HG02642 (cell line): ENCODE measurements around the gene HRH2.
"Not testable (repeated sequence)": the region's sequence is repeated elsewhere in the genome, so short reads cannot be mapped to it uniquely, and the experiment has no call there.

ENCODE experiments used
- ATAC-seq: cut with Tn5 transposase; IDR thresholded peaks from one replicate; pipeline ENCODE4 v1.9.1; 2021; ENCODE audit warnings: mild to moderate bottlenecking; ENCODE audit not compliant: unreplicated experiment, poor library complexity

Gene HRH2

DNA sequence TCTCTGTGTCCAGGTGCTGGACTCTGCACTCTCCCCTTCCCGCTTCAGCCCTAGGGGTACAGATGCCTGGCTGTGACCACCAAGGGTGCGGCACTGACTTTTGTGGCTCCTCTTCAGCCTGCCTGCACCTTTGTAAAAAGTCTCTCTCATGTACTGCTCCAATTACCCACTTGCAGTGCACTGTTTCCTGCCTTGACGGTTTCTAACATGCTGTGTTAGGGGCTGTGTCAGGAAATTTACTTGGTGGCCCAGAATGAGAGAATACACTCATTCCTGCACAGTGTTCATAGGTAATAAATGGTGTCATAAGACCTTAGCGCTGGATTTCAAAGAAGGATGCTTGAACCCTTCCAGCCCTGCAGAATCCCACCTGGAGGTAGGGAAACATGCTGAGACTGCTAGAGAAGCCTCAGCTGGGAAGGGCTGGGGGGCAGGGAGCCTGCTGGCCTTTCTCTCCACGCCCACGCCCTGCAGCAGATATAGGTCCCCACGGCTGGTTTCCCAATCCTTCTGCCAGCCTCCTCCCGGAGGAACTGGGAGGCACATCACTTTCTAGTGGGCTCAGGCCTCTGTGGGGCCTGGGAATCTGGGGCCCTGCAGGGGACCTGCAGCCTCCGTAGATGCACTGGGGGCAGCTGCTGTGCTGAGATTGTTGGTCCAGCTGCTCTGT lies 17.6 kb upstream of the HRH2 start:
- no peak for ATAC-seq

DNA sequence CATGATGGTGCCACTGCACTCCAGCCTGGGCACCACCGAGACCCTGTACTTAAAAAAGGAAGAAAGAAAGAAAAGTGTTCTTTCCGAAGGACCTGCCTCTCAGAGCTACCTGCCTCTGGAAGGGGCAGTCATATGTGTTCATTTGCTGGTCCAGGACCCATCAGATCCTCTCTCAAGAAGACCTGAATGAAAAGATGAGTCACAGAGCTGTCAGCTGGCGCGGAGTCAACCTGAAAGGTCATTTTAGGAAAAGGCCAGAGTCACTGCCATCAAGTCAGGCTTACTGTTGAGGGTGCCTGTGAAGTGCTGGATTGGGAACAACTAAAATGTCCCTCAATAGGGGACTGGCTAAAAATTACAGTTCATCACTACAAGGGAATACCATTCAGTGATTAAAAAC lies 14.9 kb upstream of the HRH2 start:
- ATAC-seq: no peak

DNA sequence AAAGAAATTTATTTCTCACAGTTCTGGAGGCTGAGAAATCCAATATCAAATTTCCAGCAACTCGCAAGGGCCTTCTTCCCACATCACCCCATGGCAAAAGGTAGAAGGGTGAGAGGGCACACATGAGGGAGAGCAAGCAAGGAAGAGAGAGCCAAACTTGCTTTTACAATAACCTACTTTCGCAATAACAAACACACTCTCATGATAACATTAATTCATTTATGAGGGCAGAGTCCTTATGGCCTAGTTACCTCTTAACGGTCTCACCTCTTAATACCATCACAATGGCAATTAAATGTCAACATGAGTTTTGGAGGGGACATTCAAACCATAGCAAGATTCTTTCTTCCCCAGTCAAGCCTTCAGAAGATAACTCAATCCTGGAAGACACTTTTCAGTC lies 11.6 kb upstream of the HRH2 start:
- no peak for ATAC-seq

DNA sequence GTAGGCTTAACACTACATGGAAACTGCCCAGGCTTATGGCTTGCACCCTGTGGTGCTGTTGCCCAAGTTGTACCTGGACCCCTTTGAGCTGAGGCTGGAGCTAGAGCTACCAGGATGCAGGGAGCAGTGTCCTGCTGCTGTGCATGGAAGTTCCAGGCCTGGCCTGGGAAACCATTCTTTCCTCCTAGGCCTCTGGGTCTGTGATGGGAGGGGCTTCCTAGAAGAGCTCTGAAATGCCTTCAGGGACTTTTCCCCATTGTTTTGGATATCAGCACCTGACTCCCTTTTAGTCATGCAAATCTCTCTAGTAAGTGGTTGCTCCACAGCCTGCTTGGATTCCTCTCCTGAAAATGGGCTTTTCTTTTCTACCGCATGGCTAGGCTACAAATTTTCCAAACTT lies 7.9 kb upstream of the HRH2 start:
- ATAC-seq: no peak

DNA sequence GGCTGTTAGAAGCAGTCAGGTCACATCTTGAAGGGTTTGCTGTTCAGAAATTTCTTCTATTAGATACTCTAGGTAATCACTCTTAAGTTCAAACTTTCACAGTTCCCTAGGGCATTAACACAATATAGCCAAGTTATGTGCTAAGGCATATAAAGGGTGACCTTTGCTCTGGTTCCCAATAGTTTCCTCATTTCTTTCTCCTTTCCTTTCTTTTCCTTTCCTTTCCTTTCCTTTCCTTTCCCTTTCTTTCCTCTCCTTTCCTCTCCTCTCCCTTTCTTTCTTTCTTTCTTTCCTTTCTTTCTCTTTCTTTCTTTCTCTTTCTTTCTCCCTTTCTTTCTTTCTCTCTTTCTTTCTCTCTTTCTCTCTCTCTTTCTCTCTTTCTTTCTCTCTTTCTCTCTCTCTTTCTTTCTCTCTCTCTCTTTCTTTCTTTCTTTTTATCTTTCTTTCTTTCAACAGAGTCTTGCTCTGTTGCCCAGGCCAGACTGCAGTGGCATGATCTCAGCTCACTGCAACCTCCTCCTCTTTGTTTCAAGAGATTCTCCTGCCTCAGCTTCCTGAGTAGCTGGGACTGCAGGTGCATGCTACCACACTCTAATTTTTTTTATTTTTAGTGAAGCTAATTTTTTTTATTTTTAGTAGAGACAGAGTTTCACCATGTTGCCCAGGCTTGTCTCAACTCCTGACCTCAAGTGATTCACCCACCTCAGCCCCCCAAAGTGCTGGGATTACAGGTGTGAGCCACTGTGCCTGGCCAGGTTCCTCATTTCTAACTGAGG lies 7.3 kb upstream of the HRH2 start:
- ATAC-seq: not testable (repeated sequence)

DNA sequence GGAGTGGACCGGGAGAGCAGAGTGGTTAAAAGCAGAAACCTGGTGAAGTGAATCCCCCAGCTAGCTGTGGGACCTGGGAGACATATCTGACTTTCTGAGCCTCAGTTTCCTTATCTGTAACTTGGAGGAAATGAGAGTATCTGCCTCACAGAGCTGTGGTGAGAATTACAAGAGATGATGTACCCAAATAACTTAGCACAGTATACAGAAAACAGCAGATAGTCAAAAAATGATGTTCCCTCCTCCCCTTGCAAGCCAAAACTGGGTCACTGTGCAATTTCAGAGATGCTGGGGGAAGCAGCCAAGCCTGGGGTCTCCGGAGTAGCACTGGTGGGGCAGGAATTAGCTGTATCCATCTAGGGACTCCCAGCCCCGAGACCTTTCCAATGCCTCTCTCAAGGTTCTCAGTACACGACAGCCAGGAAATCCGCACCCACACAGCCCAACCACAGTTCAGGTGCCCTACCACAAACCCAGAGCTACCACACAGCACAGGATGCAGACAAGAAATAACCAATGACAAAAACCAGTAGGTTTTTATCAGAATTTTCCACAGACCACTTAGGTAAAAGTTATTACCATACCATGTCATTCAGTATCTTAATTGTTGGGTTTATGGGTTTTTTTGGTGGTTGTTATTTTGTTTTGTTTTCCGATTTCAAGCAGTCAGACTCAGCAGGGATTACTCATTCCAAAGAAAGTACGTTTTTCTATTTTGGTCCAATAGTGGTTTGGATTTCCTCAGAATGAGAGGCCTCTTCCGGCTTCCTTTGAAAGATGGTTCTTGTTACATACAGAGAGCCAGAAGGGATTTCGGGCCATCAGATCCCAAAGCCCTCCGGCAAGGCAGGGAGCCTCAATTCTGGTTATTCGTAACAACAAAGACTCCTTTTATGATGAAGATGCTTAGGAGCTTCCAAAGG lies 4.9 kb upstream of the HRH2 start:
- ATAC-seq: no peak

DNA sequence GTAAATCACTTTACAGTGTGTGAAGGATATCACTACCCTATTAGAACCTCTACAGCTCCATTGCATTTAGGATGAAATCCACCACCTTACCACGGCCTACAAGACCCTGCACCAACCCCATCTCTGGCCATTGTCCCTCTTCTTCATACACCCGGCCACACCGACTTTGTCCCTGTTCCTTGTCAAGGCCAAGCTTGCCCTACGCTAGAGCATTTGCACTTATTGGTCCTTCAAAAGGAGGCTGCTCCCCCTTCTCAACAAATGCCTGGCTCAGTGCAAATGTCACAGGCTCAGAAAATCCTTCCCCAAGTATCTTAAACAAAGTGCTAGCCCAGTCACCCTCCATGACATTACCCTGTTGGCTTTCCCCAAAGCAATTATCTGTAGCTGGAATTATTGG lies 4.1 kb upstream of the HRH2 start:
- ATAC-seq: no peak

DNA sequence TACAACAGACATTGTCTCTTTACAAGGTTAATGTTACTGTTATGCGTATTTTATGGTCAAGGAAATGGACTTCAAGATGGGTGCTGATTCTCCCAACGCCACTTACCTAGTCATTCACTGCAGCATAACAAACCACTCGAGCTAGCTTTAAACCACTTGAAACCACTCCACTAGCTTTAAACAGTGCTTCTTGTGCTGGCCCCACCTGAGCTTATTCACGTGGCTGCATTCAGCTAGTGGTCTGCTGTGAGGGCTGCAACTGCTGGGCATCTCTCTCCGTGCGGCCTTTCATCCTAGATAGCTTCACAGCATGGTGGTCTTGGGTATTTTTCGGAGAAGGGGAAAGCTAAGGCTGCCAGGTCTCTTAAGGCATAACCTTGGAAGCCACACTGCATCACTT lies 3.5 kb upstream of the HRH2 start:
- ATAC-seq: no peak

DNA sequence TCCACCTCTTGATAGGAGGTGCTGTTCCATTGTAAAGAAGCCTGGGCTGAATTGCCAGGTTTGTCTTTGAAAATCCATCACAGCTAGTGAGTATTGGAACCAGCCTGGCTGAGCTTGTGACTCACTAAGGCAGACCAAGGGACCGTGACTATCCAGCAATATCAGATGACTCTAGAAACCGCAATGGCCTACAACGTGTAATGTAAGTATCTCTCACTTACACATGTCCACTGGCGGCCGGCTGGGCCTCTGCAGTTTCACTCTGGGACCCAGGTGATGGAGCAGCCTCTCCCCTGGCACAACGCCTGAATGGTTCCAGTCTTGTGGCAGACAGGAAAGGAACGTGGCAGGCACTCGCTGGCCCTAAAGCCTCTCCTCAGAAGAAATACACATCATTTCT lies 3.1 kb upstream of the HRH2 start:
- ATAC-seq: no peak

DNA sequence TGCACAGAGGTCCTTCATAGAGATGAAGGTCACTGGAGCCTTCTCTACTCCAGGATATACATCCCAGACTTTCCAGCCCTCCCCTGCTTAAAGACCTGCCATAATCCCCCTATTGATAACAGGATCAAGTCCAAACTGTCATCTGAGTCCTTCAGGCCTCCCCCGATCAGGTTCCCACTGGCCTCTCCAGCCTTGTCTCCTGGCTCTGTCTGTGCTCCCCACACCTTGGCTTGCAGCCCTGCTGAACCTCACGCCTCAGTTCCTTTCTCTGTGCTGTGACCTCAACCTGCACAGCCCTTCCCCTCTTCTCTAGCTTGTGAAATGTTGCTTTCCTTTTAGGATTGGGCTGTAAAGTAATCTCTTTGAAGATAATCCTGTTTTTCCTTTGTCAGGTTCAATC lies 2.5 kb upstream of the HRH2 start:
- no peak for ATAC-seq

DNA sequence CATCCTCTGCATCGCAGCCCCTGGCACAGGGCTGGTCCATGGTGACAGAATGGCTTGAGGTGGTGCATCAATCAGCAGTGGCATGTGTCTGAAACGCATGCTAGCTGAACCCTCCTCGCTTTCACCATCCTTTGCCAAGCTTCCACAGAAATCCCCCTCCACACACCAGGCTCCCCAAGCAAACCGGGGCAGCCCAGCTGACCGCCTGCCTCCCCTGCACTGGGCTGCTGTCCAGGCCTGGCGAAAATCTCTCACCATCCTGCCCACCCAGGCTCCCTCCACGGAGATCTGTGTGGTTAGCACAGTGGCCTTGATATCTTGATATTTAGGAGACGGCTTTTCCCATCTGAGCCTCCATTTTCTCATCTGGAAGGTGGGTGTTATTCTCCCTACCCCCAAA lies 905 bp upstream of the HRH2 start:
- ATAC-seq: no peak

DNA sequence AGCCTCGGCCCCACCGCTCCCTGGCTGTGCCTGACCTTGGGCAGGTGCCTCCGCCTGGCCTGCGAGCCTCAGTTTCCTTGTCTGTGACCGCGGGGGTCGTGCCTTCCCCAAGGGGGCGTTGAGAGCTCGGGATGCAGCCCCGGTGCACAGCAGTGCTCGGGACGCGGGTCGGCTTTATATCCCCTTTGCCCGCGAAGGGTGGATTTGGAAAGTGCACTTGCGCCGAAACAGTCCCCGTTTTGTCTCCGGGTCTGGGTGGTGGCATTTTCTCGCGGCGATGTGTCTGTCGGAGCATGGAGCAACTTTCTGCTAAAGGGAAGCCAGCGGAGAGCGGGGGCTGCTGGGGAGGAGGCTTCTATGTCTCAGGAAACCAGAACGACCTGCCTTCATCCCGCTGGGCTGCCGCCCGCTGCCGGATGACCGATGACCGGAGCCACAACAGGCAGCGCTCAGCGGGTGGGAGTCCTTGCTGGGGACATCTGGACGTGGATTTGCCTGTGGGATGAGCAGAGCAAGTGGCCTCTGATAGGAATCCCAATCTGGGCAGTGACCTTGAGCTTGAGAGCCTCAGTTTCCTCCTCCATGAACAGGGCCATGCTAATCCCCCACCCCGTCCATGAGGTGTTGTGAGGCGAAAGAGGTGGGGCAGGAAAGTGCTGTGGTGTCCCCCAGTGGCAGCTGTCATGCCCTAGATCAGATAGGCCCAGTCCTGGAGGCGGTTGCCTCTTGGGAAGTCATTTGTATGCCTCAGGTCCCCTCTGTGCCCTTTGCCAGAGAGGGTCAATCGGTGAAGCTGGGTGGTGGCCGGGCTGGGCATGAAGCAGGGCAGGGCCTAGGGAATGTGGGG lies 651 bp downstream of the HRH2 start:
- ATAC-seq: no peak

DNA sequence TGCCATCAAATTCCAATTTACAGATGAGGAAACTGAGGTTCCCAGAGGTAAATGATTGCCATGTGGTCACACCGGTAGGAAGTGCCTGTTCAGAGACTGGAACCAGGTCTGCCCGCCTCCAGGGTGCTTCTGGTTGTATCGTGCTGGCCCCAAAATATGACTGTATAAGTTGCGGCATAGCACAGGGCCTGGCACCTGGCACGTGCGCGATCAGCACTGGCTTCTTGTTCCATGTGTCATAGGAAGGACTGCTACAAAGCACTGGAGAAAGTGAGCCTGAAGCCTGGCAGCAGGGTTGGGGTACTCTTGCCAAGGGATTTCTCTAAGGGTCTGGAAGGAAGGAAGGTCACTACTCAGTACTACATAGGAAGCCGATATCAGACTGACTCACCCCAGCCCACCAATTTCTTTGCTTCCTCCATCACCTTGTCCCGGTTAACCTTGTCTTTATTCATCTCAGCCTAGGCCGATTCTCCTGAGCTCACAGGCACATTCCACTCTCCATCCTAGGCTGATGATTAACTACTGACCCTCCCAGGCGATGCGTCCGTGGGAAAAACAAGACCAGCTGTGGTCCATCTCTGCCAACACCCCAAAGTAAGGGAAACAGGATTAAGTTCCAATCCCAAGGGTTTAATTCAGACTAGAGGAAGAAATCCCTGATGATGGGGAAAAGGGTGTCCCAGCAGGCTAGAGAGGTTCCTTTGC lies 1.8 kb downstream of the HRH2 start:
- ATAC-seq: no peak

DNA sequence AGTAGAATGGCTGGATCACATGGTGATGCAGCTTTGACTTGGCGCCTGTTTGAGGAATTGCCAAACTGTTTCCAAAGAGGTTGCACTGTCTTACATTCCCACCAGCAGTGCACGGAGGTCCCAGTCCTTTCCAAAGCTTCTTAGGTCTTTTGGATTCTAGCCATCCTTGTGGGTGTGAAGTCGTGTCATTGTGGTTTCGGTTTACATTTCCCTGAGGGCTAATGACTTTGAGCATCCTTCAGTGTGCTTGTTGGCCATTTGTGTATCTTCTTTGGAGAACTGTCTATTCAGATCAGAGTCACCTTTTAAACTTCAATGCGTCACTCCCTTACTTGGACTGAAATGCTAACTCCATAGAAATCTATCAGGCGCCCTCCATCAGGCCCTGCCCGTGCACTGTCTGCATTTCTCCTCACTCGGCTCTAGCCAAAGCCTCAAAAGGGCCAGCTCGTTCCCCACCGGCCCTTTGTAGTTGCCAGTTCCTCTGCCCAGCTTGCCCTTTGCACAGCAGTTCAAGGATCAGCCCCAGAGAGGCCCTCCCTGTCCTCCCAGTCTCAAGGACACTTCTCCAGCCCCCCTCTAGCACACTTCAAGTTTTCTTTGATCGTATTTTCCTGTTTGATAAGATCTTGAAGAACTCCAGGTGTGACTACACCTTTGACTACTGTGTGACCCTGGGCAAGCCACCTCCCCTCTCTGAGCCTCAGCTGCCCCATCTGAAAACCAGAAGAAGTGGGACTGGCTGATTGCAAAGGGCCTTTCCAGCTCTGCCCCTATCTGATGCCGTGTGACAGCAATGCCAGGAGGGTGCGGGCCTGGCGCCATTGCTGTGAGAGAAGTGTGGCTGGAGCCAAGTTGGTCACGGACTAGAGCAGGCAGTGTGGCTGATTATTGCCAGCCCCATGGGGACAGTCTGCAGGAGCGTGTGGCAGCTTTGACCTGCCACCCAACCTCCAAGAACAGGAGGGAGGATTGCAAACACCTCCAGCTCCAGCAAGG lies 5.6 kb downstream of the HRH2 start:
- ATAC-seq: no peak

DNA sequence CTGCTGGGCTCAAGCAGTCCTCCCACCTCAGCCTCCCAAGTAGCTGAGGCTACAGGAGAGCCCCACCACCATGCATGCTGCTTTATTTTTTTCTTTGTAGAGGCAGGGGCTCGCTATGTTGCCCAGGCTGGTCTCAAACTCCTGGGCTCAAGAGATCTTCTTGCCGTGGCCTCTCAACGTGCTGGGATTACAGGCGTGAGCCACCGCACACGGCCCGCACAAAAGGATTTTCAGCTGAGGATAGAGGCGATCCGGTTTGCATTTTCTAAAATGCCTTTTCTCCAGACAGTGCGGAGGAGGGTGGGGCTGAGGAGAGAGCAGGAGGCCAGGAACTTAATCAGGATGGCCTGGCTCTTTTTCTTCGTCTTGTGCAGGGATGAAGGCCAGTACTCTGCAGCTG lies 6.9 kb downstream of the HRH2 start:
- ATAC-seq: no peak

DNA sequence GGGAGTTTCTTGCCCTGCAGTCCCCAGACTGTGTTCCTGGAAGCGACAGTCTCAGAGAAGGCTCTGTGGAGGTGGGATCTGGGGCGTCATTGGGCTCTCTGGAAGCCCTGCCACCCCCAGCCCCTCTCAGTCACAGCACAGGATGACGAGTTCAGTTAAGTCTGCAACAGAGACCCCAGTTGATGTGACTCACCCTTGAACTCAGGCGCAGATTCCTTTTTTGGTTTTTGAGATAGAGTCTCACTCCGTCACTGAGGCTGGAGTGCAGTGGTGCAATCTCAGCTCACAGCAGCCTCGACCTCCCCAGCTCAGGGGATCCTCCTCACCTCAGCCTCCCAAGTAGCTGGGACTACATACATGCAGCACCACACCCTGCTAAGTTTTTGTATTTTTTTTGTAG lies 8.3 kb downstream of the HRH2 start:
- ATAC-seq: no peak

DNA sequence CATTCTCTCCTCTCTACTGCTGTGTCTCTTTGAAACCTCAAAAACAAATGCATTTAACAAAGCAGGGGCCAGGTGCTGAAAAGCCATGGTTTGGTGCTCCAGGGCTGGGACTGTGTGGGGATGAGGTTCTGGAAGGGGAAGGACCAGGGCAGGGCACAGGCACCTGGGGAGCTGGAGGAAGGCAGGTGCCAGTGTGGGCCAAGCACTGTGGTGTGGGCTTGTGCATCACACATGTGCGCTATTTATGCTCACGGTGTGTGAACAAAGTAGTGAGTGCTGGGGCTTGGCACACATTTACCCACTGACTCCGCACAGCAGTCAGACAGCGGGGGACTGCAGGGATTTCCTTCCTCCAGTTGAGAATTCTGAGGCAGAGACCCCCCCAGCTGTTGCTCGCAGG lies 10.1 kb downstream of the HRH2 start:
- no peak for ATAC-seq

DNA sequence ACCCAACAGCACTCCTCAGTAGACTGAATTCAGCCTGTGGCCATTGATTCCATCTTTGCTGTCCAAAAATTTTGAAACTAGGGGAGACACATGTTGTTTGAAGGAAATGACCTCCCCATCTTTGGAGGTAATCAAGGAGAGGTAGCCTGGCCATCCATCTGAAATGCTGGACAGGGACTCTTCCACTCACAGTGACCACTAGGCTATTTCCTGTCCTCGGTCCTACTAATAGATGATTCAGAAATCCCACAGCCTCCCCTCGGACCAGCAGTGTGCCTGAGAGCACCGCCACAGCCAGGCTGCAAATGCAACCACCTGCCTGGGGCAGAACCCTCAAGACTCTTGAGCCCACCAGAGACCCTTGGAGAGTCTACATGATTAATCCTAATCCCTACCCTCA lies 12.5 kb downstream of the HRH2 start:
- no peak for ATAC-seq
